Uterus (tissue), 2 donors: ENCODE results near the gene TIGAR.

Experiments
- POLR2A ChIP-seq, 2 donors: fragments of 450-650 bp; IDR thresholded peaks; one replicate each; pipeline ENCODE4 v1.6.1; 2016; ENCODE audit warnings: antibody characterized with exemption in 2 of 2, mild to moderate bottlenecking in 1 of 2, moderate library complexity in 1 of 2
- TF ChIP-seq, protein P1 (sequence below), 4 experiments: fragments of 200-600 bp in 2 of 4; fragments of 450-650 bp in 2 of 4; sonication (generic) in 2 of 4; IDR thresholded peaks; one replicate each; pipeline ENCODE4 v1.5.1; 2016 to 2019; ENCODE audit warnings: antibody characterized with exemption in 4 of 4, mild to moderate bottlenecking in 2 of 4, moderate library complexity in 1 of 4

DNA sequence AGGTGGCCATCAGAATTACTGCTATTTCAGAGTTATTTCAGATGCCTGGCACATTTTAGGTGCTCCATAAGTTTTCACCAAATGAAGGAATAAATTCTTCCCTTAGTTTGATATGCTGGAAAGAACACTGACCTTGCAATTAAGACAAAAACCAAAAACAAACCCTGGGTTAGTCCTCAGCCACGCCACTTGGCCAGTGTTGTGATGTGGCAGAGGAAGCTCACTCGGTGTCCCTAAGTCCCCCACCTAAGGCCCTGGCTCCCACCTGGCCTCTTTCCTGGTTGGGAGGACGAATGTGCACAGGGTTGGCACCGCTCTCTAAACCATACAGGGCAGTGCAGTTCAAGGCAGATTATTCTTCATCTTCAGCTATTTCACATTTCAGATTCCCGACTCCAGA lies 72.2 kb downstream of the TIGAR start:
- TF ChIP-seq, protein P1, sequence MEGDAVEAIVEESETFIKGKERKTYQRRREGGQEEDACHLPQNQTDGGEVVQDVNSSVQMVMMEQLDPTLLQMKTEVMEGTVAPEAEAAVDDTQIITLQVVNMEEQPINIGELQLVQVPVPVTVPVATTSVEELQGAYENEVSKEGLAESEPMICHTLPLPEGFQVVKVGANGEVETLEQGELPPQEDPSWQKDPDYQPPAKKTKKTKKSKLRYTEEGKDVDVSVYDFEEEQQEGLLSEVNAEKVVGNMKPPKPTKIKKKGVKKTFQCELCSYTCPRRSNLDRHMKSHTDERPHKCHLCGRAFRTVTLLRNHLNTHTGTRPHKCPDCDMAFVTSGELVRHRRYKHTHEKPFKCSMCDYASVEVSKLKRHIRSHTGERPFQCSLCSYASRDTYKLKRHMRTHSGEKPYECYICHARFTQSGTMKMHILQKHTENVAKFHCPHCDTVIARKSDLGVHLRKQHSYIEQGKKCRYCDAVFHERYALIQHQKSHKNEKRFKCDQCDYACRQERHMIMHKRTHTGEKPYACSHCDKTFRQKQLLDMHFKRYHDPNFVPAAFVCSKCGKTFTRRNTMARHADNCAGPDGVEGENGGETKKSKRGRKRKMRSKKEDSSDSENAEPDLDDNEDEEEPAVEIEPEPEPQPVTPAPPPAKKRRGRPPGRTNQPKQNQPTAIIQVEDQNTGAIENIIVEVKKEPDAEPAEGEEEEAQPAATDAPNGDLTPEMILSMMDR (IDR thresholded peaks at IDR 0.05), result no peak
- TF ChIP-seq POLR2A (IDR thresholded peaks at IDR 0.05), result no peak
